Liver (tissue), 2 donors: ENCODE results near the gene FGF16.

ENCODE experiments used
- MAX ChIP-seq: IDR thresholded peaks from 2 replicates; pipeline ENCODE4 v1.6.1; 2016; ENCODE audit warnings: antibody characterized with exemption
- TAF1 ChIP-seq: conservative IDR thresholded peaks from 2 replicates; pipeline ENCODE4 v1.6.1; 2016; ENCODE audit warnings: antibody characterized with exemption, mild to moderate bottlenecking
- donor health status: healthy.

- TF ChIP-seq MAX (no peak), TAF1 (no peak)
Measured at GRCh38 chrX:77434962-77435361, 12.2 kb upstream of the FGF16 start.
